GM18951 (cell line): ENCODE measurements around the gene CCNI.

Source experiments
- POLR2A ChIP-seq: IDR thresholded peaks from 4 replicates; pipeline ENCODE4 v1.6.1; 2011; ENCODE audit warnings: mild to moderate bottlenecking; ENCODE audit not compliant: insufficient read length, insufficient read depth; ENCODE audit errors: extremely low read depth
- in situ Hi-C: fragments of 300-500 bp; cut with MboI; formaldehyde crosslinking; loops from one replicate; pipeline ENCODE4 v1.12.0; 2022; ENCODE audit warnings: low sequenced_read_pairs, mixed read lengths, inconsistent platforms; ENCODE audit not compliant: unreplicated experiment

Gene CCNI

GRCh38 chr4:77043507-77044136 is 32.2 kb downstream of the CCNI start:
- no peak for TF ChIP-seq POLR2A
- in situ Hi-C loops: loop anchor here (25.0 kb wide), 1 partner anchor 531 kb away; no protein-coding TSS in a partner anchor

- in situ Hi-C loops: loop anchor here (25.0 kb wide), 1 partner anchor 529 kb away; no protein-coding TSS in a partner anchor
- no peak for TF ChIP-seq POLR2A
Measured at GRCh38 chr4:77040854-77041725, 34.7 kb downstream of the CCNI start.

GRCh38 chr4:77040270-77040669 is 35.5 kb downstream of the CCNI start:
- no peak for TF ChIP-seq POLR2A
- in situ Hi-C loops: loop anchor here (25.0 kb wide), 1 partner anchor 528 kb away; no protein-coding TSS in a partner anchor

GRCh38 chr4:77039796-77040195 is 36.0 kb downstream of the CCNI start:
- in situ Hi-C loops: loop anchor here (25.0 kb wide), 1 partner anchor 527 kb away; no protein-coding TSS in a partner anchor
- no peak for TF ChIP-seq POLR2A

- no peak for TF ChIP-seq POLR2A
- in situ Hi-C loops: loop anchor here (25.0 kb wide), 1 partner anchor 525 kb away; no protein-coding TSS in a partner anchor
Measured at GRCh38 chr4:77037736-77038135, 38.1 kb downstream of the CCNI start.

GRCh38 chr4:77037168-77037567 is 38.6 kb downstream of the CCNI start:
- in situ Hi-C loops: loop anchor here (25.0 kb wide), 1 partner anchor 525 kb away; no protein-coding TSS in a partner anchor

GRCh38 chr4:77036206-77036605 is 39.6 kb downstream of the CCNI start:
- in situ Hi-C loops: loop anchor here (25.0 kb wide), 1 partner anchor 524 kb away; no protein-coding TSS in a partner anchor
- no peak for TF ChIP-seq POLR2A

GRCh38 chr4:77035153-77035552 is 40.6 kb downstream of the CCNI start:
- no peak for TF ChIP-seq POLR2A
- in situ Hi-C loops: loop anchor here (25.0 kb wide), 1 partner anchor 523 kb away; no protein-coding TSS in a partner anchor

- in situ Hi-C loops: loop anchor here (25.0 kb wide), 1 partner anchor 519 kb away; no protein-coding TSS in a partner anchor
- TF ChIP-seq POLR2A: no peak
Measured at GRCh38 chr4:77031544-77031943, 44.2 kb downstream of the CCNI start.

- in situ Hi-C loops: loop anchor here (25.0 kb wide), 1 partner anchor 517 kb away; no protein-coding TSS in a partner anchor
Measured at GRCh38 chr4:77029757-77030156, 46.0 kb downstream of the CCNI start.

GRCh38 chr4:77028246-77028645 is 47.5 kb downstream of the CCNI start:
- in situ Hi-C loops: loop anchor here (25.0 kb wide), 1 partner anchor 516 kb away; no protein-coding TSS in a partner anchor
- no peak for TF ChIP-seq POLR2A

- in situ Hi-C loops: loop anchor here (25.0 kb wide), 1 partner anchor 514 kb away; no protein-coding TSS in a partner anchor
- no peak for TF ChIP-seq POLR2A
Measured at GRCh38 chr4:77026322-77026704, 49.5 kb downstream of the CCNI start.

- in situ Hi-C loops: loop anchor here (25.0 kb wide), 1 partner anchor 513 kb away; no protein-coding TSS in a partner anchor
- no peak for TF ChIP-seq POLR2A
Measured at GRCh38 chr4:77025643-77026321, 50.0 kb downstream of the CCNI start.
